IMR-90 (cell line): ENCODE data around the gene ARFIP2.

Experiments used
- CEBPB ChIP-seq: IDR thresholded peaks from 2 replicates; pipeline ENCODE4 v1.6.1; 2012; ENCODE audit warnings: low read depth, low read length, improper control_type of control experiment
- CHD1 ChIP-seq: IDR thresholded peaks from 2 replicates; pipeline ENCODE4 v1.6.1; 2012; ENCODE audit warnings: low read depth, low read length, improper control_type of control experiment
- MXI1 ChIP-seq: IDR thresholded peaks from 2 replicates; pipeline ENCODE4 v1.6.1; 2012; ENCODE audit warnings: low read depth, mild to moderate bottlenecking, low read length, moderate library complexity, borderline replicate concordance
- NFE2L2 ChIP-seq: fragments of 150-350 bp; IDR thresholded peaks from 2 replicates; pipeline ENCODE4 v1.6.1; 2016; ENCODE audit warnings: low read depth, mild to moderate bottlenecking, low read length
- POLR2A ChIP-seq: IDR thresholded peaks from 2 replicates; pipeline ENCODE4 v1.6.1; 2012; ENCODE audit warnings: mild to moderate bottlenecking, low read depth, low read length
- RAD21 ChIP-seq: IDR thresholded peaks from 2 replicates; pipeline ENCODE4 v1.6.1; 2012; ENCODE audit warnings: low read length, improper control_type of control experiment
- RFX5 ChIP-seq: IDR thresholded peaks from 2 replicates; pipeline ENCODE4 v1.8.0; 2012; ENCODE audit warnings: low read depth, mild to moderate bottlenecking, low read length, moderate library complexity
- SMC3 ChIP-seq: fragments of 150-350 bp; IDR thresholded peaks from 2 replicates; pipeline ENCODE4 v1.6.1; 2016; ENCODE audit warnings: low read depth, mild to moderate bottlenecking, antibody characterized with exemption, low read length, moderate library complexity
- TF ChIP-seq, protein P1 (sequence below): conservative IDR thresholded peaks from 2 replicates; pipeline ENCODE4 v1.5.1; 2012; ENCODE audit warnings: mild to moderate bottlenecking, low read depth, low read length, improper control_type of control experiment
- TF ChIP-seq, protein P2 (sequence below): fragments of 150-350 bp; IDR thresholded peaks from 2 replicates; pipeline ENCODE4 v1.6.1; 2017; ENCODE audit warnings: mild to moderate bottlenecking, antibody characterized with exemption, low read length, low read depth

DNA sequence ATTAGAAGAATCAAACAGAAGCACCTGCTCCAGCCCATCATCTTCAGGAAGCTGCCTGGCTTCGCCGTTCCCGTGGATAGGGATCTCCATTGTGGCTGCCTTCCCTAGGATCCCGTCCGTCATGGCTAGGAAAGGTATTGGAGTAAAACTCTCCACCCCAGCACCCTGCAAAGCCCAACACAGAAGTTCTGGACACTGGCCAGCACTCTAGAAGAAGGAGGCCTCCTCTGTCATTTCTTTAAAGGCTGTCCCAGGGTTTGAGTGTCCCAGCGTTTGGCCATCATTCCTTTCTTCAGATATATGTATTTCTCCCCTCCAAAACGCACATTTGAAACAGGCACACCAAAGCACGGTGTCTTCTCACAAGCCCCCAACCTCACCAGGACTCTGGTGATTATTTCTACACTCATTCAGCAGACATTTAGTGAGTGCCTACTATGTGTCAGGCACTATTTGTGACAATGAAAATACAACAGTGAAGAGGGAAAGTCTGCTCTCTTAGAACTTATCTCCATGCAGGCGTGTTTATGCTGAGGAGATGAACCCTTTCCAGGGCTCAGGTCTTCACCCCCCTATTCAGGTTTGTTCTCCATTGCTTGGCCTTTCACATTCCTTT is 724 bp downstream of the ARFIP2 start:
- TF ChIP-seq, protein P1, sequence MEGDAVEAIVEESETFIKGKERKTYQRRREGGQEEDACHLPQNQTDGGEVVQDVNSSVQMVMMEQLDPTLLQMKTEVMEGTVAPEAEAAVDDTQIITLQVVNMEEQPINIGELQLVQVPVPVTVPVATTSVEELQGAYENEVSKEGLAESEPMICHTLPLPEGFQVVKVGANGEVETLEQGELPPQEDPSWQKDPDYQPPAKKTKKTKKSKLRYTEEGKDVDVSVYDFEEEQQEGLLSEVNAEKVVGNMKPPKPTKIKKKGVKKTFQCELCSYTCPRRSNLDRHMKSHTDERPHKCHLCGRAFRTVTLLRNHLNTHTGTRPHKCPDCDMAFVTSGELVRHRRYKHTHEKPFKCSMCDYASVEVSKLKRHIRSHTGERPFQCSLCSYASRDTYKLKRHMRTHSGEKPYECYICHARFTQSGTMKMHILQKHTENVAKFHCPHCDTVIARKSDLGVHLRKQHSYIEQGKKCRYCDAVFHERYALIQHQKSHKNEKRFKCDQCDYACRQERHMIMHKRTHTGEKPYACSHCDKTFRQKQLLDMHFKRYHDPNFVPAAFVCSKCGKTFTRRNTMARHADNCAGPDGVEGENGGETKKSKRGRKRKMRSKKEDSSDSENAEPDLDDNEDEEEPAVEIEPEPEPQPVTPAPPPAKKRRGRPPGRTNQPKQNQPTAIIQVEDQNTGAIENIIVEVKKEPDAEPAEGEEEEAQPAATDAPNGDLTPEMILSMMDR, result no peak
- no peak for TF ChIP-seq RAD21
- no peak for TF ChIP-seq NFE2L2
- TF ChIP-seq POLR2A, result no peak
- no peak for TF ChIP-seq RFX5
- TF ChIP-seq SMC3, result no peak
- no peak; the same call in 1 of the 2 replicates for TF ChIP-seq CHD1
- no peak for TF ChIP-seq CEBPB
- TF ChIP-seq, protein P2, sequence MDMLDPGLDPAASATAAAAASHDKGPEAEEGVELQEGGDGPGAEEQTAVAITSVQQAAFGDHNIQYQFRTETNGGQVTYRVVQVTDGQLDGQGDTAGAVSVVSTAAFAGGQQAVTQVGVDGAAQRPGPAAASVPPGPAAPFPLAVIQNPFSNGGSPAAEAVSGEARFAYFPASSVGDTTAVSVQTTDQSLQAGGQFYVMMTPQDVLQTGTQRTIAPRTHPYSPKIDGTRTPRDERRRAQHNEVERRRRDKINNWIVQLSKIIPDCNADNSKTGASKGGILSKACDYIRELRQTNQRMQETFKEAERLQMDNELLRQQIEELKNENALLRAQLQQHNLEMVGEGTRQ, result no peak
- TF ChIP-seq MXI1, result no peak
